ENCODE measurements around the gene CLINT1. TPM values are rescaled to one million over a fixed set of nuclear protein-coding genes. Genes with fewer than 3 reads are reported as not detected.

Gene CLINT1
- total and polyA plus RNA-seq, 4 donors, result 39.7 to 171 (median 66.2) TPM

DNA sequence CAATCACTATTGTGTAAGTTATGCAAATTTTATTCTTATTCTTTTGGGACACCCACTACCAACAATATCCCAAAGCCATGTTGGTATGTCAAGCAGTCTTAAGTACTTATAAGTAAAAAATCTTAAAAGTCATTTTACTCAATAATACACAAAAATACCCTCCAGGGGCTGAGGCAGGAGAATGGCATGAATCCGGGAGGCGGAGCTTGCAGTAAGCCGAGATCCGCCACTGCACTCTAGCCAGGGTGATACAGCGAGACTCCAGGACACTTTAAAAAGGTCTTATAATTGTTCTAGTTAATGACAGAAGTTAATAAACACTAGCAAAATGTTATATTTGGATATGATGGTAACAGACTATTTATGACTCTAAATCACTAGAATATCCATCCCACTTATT is 16.8 kb downstream of the CLINT1 start:
- no peak for ATAC-seq (ENCODE audit: insufficient read depth, low FRiP score)
- 84 to 85% methylated on average over 5 of the region's 5 CpGs for WGBS, 2 donors
- Histone ChIP-seq H3K9me3 (ENCODE audit: control insufficient read depth in 4 of 4, insufficient read depth in 3 of 4, low read length in 3 of 4) (peaks cover 0 to 2% (median 0%) of the 10 kb centered on the region in 4 donors), H3K27ac (ENCODE audit: low read depth in 1 of 2, low read length in 1 of 2) (no peak overlapping the region), H3K4me1 (ENCODE audit: control insufficient read depth in 5 of 5, insufficient read depth in 5 of 5, low read length in 5 of 5) (peaks cover 0 to 2% (median 0%) of the 10 kb centered on the region in 5 donors), H3K4me3 (no peak overlapping the region), H3K27me3 (ENCODE audit: control insufficient read depth in 3 of 3, insufficient read depth in 3 of 3, low read length in 2 of 3) (no peaks in the 10 kb centered on the region), H3K9ac (ENCODE audit: insufficient read depth in 1 of 2, low read length in 2 of 2) (no peak overlapping the region), H3K36me3 (ENCODE audit: control insufficient read depth in 4 of 4, insufficient read depth in 4 of 4, low read length in 4 of 4) (peaks cover 0 to 3% (median 0%) of the 10 kb centered on the region in 4 donors)
- DNase-seq, result no peak
- TF ChIP-seq, protein P1, sequence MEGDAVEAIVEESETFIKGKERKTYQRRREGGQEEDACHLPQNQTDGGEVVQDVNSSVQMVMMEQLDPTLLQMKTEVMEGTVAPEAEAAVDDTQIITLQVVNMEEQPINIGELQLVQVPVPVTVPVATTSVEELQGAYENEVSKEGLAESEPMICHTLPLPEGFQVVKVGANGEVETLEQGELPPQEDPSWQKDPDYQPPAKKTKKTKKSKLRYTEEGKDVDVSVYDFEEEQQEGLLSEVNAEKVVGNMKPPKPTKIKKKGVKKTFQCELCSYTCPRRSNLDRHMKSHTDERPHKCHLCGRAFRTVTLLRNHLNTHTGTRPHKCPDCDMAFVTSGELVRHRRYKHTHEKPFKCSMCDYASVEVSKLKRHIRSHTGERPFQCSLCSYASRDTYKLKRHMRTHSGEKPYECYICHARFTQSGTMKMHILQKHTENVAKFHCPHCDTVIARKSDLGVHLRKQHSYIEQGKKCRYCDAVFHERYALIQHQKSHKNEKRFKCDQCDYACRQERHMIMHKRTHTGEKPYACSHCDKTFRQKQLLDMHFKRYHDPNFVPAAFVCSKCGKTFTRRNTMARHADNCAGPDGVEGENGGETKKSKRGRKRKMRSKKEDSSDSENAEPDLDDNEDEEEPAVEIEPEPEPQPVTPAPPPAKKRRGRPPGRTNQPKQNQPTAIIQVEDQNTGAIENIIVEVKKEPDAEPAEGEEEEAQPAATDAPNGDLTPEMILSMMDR (IDR thresholded peaks at IDR 0.05; ENCODE audit: control extremely low read depth, extremely low read depth), result no peak

DNA sequence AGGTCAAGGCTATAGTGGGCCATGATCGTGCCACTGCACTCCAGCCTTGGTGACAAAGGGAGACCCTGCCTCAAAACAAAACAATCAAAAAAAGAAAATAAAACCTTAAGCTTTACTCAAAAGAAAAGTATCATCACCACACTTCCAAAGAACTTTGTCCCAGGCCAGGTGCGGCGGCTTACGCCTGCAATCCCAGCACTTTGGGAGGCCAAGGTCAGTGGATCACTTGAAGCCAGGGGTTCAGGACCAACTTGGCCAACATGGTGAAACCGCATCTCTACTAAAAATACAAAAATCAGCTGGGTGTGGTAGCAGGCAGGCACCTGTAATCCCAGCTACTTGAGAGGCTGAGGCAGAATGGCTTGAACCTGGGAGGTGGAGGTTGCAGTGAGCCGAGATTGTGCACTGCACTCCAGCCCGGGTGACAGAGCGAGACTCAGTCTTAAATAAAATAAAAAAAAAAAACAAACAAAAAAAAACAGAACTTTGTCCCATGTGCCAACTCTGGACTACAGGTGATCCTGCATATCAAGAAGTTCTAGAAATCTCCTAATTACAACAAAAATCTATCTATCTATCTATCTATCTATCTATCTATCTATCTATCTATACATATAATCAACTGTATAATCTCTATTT is 19.7 kb downstream of the CLINT1 start:
- WGBS, 2 donors, result 78 to 91% methylated on average over 8 of the region's 8 CpGs
- ATAC-seq (ENCODE audit: insufficient read depth, low FRiP score), result no peak
- no peak overlapping the region for H3K27ac ChIP-seq (ENCODE audit: low read depth in 1 of 2, low read length in 1 of 2)
- TF ChIP-seq, protein P1 (IDR thresholded peaks at IDR 0.05; ENCODE audit: control extremely low read depth, extremely low read depth), result no peak
- no peaks in the 10 kb centered on the region for H3K27me3 ChIP-seq (ENCODE audit: control insufficient read depth in 3 of 3, insufficient read depth in 3 of 3, low read length in 2 of 3)
- peaks cover 0 to 3% (median 0%) of the 10 kb centered on the region in 5 donors for H3K4me1 ChIP-seq (ENCODE audit: control insufficient read depth in 5 of 5, insufficient read depth in 5 of 5, low read length in 5 of 5)
- H3K36me3 ChIP-seq (ENCODE audit: control insufficient read depth in 4 of 4, insufficient read depth in 4 of 4, low read length in 4 of 4), result peaks cover 0 to 5% (median 0%) of the 10 kb centered on the region in 4 donors
- DNase-seq, result no peak
- H3K9me3 ChIP-seq (ENCODE audit: control insufficient read depth in 4 of 4, insufficient read depth in 3 of 4, low read length in 3 of 4), result no peaks in the 10 kb centered on the region
- H3K4me3 ChIP-seq, result no peak overlapping the region
- no peak overlapping the region for H3K9ac ChIP-seq (ENCODE audit: insufficient read depth in 1 of 2, low read length in 2 of 2)

DNA sequence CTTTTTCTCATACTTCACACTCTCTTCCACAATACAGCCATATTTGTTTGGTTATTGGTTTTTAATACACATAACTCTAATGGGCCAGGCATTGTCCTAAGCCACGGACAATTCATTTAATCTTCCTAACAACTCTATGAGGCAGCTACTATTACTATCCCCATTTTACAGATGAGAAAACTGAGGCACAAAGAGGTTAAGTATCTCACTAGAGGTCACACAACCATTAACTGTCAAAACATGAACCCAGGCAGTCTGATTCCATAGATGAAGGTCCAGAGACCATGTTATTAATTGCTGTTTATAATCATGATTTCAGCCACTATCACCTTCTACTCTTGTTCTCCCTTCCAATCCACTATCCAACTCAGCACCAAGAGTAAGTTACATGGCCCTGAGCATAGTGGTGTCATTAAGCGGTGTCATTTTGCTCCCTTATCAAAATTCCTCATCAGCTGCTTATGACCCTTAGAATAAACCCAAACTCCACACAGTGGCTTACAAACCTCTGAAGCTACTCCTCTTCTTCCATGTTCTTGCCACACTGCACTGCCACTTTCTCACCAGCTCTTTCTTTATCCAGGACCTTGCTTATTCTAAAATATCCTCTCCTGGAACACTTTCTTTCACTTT is 22.7 kb downstream of the CLINT1 start:
- no peak overlapping the region for H3K27ac ChIP-seq (ENCODE audit: low read depth in 1 of 2, low read length in 1 of 2)
- H3K4me3 ChIP-seq, result no peak overlapping the region
- no peaks in the 10 kb centered on the region for H3K9me3 ChIP-seq (ENCODE audit: control insufficient read depth in 4 of 4, insufficient read depth in 3 of 4, low read length in 3 of 4)
- DNase-seq, result no peak
- H3K9ac ChIP-seq (ENCODE audit: insufficient read depth in 1 of 2, low read length in 2 of 2), result no peak overlapping the region
- no peak for ATAC-seq (ENCODE audit: insufficient read depth, low FRiP score)
- TF ChIP-seq, protein P1 (IDR thresholded peaks at IDR 0.05; ENCODE audit: control extremely low read depth, extremely low read depth), result no peak
- no peaks in the 10 kb centered on the region for H3K27me3 ChIP-seq (ENCODE audit: control insufficient read depth in 3 of 3, insufficient read depth in 3 of 3, low read length in 2 of 3)
- 92 to 96% methylated on average over 2 of the region's 2 CpGs for WGBS, 2 donors
- peaks cover 0 to 7% (median 0%) of the 10 kb centered on the region in 5 donors for H3K4me1 ChIP-seq (ENCODE audit: control insufficient read depth in 5 of 5, insufficient read depth in 5 of 5, low read length in 5 of 5)
- H3K36me3 ChIP-seq (ENCODE audit: control insufficient read depth in 4 of 4, insufficient read depth in 4 of 4, low read length in 4 of 4), result peaks cover 0 to 5% (median 0%) of the 10 kb centered on the region in 4 donors
